Measurements from ENCODE around the gene PCDHGC3.

Gene PCDHGC3

DNA sequence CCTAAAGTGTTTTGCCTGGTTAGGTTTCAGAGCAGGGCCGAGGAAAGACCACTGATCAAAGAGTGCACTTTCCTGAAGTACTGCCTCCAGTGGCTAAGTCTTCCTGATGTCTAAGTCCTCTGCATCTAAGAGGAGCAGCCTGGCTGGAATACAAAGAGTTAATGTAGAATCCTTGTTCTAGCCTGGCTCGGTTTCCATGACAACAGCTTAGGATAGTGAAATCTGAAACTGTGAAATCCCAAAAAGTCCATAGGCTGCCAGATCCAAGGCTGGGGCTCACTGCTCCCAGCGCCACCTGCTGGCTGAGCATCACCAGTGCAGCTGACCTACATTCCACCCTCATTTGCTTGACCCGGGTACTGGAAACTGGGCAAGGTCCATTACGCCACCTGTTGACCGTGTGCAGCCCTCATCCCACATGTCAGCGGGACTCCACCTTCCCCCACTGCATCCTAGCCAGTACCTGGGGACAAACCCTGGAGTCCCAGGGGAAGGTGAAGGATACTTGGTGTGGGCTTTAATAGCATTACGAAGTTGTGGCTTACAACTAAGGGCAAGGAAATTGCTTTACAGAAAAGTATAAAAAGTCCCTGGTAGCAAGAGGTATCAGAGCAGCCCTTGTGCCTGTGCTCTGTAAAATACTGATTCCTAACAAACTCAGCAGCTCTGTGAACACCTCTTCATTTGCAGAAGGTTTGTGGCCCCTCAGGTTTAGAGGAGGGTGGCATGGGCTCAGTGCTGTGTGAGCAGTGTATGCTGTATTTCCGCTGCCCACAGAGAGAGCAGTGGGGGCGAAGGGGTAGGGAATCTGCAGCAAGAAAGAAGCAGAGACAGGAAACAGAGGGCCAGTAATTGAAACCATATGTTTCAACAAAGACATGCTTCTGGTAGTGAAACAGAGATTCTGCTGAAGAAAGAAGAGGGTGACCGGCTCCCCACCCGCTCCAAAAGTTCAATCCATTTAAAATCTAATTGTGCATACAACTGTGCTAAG, 49.1 kb downstream of the PCDHGC3 start:
- DNase-seq (ENCODE audit: low read depth), result peak; percentile 93
- H3K4me3 ChIP-seq (ENCODE audit: low read length), result no peak overlapping the region
- TF ChIP-seq CTCF (conservative IDR thresholded peaks at IDR 0.05; ENCODE audit: low read depth, low read length), result peak; percentile 100

DNA sequence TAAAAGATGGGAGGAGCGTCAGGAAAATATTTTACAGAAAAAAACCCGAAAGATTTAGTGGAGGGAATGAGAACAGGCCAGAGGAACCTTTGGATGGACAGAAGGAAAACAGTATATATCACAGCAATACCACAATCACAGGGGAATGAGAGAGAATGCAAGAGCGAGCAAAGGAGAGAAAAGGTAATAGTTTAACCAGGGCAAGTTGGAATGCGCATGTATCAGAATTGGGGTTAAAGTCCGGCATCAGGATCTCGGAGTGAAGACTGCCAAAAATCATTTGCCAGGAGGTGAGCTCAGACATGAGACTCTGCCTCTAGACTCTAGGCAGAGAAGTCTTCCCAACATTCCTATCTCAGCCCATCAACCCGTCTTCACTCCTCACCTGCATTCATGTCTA, 49.9 kb downstream of the PCDHGC3 start:
- no peak overlapping the region for H3K4me3 ChIP-seq (ENCODE audit: low read length)
- no peak for TF ChIP-seq CTCF (conservative IDR thresholded peaks at IDR 0.05; ENCODE audit: low read depth, low read length)

DNA sequence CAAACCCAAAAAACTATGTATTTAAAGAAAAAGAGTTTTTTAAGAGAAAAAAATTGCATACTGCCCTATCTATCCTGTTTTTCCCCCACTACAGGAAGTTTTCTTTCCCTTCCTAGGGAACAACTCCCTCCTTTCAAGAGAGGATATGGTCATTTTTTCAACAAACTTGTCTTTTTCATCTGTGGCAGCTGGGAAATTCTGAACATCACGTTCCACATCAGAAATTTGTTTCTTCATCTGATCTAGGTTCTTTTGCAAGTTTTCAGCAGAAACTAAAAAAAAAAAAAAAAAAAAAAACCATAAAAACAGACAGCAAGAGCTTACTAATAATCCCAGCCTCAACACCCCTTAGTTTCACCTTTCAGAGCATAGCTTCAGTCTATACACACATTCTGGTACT, 51.7 kb downstream of the PCDHGC3 start:
- TF ChIP-seq CTCF (conservative IDR thresholded peaks at IDR 0.05; ENCODE audit: low read depth, low read length), result no peak
- no peak for DNase-seq (ENCODE audit: low read depth)
- no peak overlapping the region for H3K4me3 ChIP-seq (ENCODE audit: low read length)

More for the DNA sequence above, 49.9 kb downstream of the PCDHGC3 start:
- DNase-seq (ENCODE audit: low read depth), result no peak

Data from retinal pigment epithelial cell (primary cell).